Pancreas (tissue), 10 donors: ENCODE data around the gene CHI3L2. TPM values are rescaled to one million over a fixed set of nuclear protein-coding genes. Genes with fewer than 3 reads are reported as not detected.

Source experiments
- ATAC-seq, 4 donors: fragments of 200-7000 bp; cut with Tn5 transposase; one replicate each; pipeline versions ENCODE4 v1.8.0 to v1.9.1; 2020; ENCODE audit warnings: mild to moderate bottlenecking in 4 of 4, moderate library complexity in 4 of 4
- DNase-seq, 6 donors: peaks; one replicate each; pipeline ENCODE4 v3.0.0-alpha.2; 2020
- FAIRE-seq: peaks from 2 replicates; lab custom pipeline; 2012; peaks lifted over from hg19 to GRCh38; lab: Jason Lieb, UNC
- H3K27ac ChIP-seq, 4 donors: fragments of 200-600 bp; sonication (generic); 1 replicate in 3 of 4; 2 replicates in 1 of 4; pipeline versions ENCODE4 v1.5.0 to v1.8.0; 2020
- H3K27me3 ChIP-seq, 4 donors: fragments of 200-600 bp; one replicate each; pipeline ENCODE4 v1.8.0; 2021
- H3K36me3 ChIP-seq, 3 donors: fragments of 200-600 bp; sonication (generic) in 1 of 3; one replicate each; pipeline versions ENCODE4 v1.5.0 to v1.8.0; 2020 to 2021
- H3K4me1 ChIP-seq, 3 donors: fragments of 200-600 bp; one replicate each; pipeline ENCODE4 v1.8.0; 2021
- H3K4me3 ChIP-seq, 4 donors: fragments of 200-600 bp; sonication (generic) in 2 of 4; one replicate each; pipeline versions ENCODE4 v1.5.0 to v1.8.0; 2020 to 2021
- H3K9me3 ChIP-seq, 4 donors: fragments of 200-600 bp; one replicate each; pipeline ENCODE4 v1.8.0; 2021
- CTCF ChIP-seq, 4 donors: fragments of 200-600 bp; sonication (generic) in 3 of 4; IDR thresholded peaks; one replicate each; pipeline versions ENCODE4 v1.5.0 to v1.8.0; 2021; ENCODE audit warnings: antibody characterized with exemption in 4 of 4
- WGBS, 2 donors: extraction: QIAGEN DNeasy Blood & Tissue Kit; methylation state at CpG; one replicate each; pipeline ENCODE4 v1.1.7; 2013; 5-methylcytosine and 5-hydroxymethylcytosine counted together
- intact Hi-C, 3 donors: fragments of 100-400 bp; cut with DNase I; formaldehyde crosslinking; loops; one replicate each; pipeline versions ENCODE4 v1.11.1 to v1.14.2; 2022
- polyA plus RNA-seq, 2 donors: library from polyadenylated mRNA; stranded (reverse); fragments of 200-250 nt; gene quantifications; one replicate each; pipeline ENCODE4 v1.2.3, GENCODE V29; 2013
- total RNA-seq, 6 donors: library from RNA; stranded (reverse); fragmentation: NEBNext Ultra II Directional in 4 of 6; extraction: Animal tissue kit (Norgen Biotek cat#: 25700) in 4 of 6; gene quantifications; one replicate each; pipeline versions ENCODE4 v1.2.1 to v1.2.4, GENCODE V29; 2021 to 2023
- donor health status: healthy with polysubstance abuse.
- donor health status: DM: no; HTN: no; CAD: no; lungs with moderate emphysema.
- donor health status: DM: no; HTN: no; CAD: no.
- donor health status: control.
- donor health status: control.
- donor health status: Bipolar disorder and iron deficiency.
- donor health status: DM: yes; HTN: yes; CAD: no.
- donor health status: DM: no; HTN: no; CAD: no.
- donor health status: DM: no; HTN: no; CAD: no.
- donor health status: DM: yes; HTN: yes; CAD: no.

CHI3L2 gene
- total and polyA plus RNA-seq, 8 donors: 0.07 to 1.2 (median 0.66) TPM; not detected in 3

- no peak overlapping the region for H3K27ac ChIP-seq
- intact Hi-C loops: no loop called here
- DNase-seq: no peak
- no peaks in the 10 kb centered on the region for H3K9me3 ChIP-seq
- ATAC-seq: no peak
- no peak overlapping the region for H3K4me3 ChIP-seq
- WGBS, 2 donors: 76 to 81% methylated on average over 5 of the region's 5 CpGs
- no peaks in the 10 kb centered on the region for H3K4me1 ChIP-seq
- no peak for TF ChIP-seq CTCF (IDR thresholded peaks at IDR 0.05)
- FAIRE-seq: no peak
- no peaks in the 10 kb centered on the region for H3K27me3 ChIP-seq
- no peaks in the 10 kb centered on the region for H3K36me3 ChIP-seq
Measured at GRCh38 chr1:111238056-111238795, 10.7 kb downstream of the CHI3L2 start.

- Histone ChIP-seq H3K4me1 (no peaks in the 10 kb centered on the region), H3K36me3 (no peaks in the 10 kb centered on the region), H3K27ac (no peak overlapping the region), H3K9me3 (no peaks in the 10 kb centered on the region), H3K4me3 (no peak overlapping the region), H3K27me3 (no peaks in the 10 kb centered on the region)
- ATAC-seq (no peak), DNase-seq (no peak), FAIRE-seq (no peak)
- intact Hi-C loops: no loop called here
- TF ChIP-seq CTCF (IDR thresholded peaks at IDR 0.05): no peak
- WGBS, 2 donors: 89 to 93% methylated on average over 2 of the region's 2 CpGs
Measured at GRCh38 chr1:111241797-111242196, 14.3 kb downstream of the CHI3L2 start.

GRCh38 chr1:111242805-111243523, 15.5 kb downstream of the CHI3L2 start:
- no peak for TF ChIP-seq CTCF (IDR thresholded peaks at IDR 0.05)
- Histone ChIP-seq H3K4me1 (no peaks in the 10 kb centered on the region), H3K27me3 (no peaks in the 10 kb centered on the region), H3K9me3 (no peaks in the 10 kb centered on the region), H3K27ac (peak overlapping the region in 1 of 4 donors; percentile 33), H3K4me3 (no peak overlapping the region), H3K36me3 (no peaks in the 10 kb centered on the region)
- ATAC-seq (peak in 3 of 4 donors; percentile 30 to 74 (median 39)), DNase-seq (no peak), FAIRE-seq (no peak)
- WGBS, 2 donors: 56 to 70% methylated on average over 4 of the region's 4 CpGs
- intact Hi-C loops: no loop called here

GRCh38 chr1:111247125-111247838, 19.8 kb downstream of the CHI3L2 start:
- H3K27ac ChIP-seq: no peak overlapping the region
- WGBS, 2 donors: 76 to 80% methylated on average over 5 of the region's 5 CpGs
- H3K27me3 ChIP-seq: no peaks in the 10 kb centered on the region
- intact Hi-C loops: no loop called here
- TF ChIP-seq CTCF (IDR thresholded peaks at IDR 0.05): no peak
- no peak for ATAC-seq
- no peaks in the 10 kb centered on the region for H3K36me3 ChIP-seq
- FAIRE-seq: no peak
- no peaks in the 10 kb centered on the region for H3K4me1 ChIP-seq
- no peak overlapping the region for H3K4me3 ChIP-seq
- no peaks in the 10 kb centered on the region for H3K9me3 ChIP-seq
- no peak for DNase-seq
